Pulmonary artery endothelial cell (primary cell): ENCODE results near the gene BAG5. TPM values are rescaled to one million over a fixed set of nuclear protein-coding genes. Genes with fewer than 3 reads are reported as not detected.
"Not testable (repeated sequence)": the region's sequence is repeated elsewhere in the genome, so short reads cannot be mapped to it uniquely, and the experiment has no call there.

Experiments
- DNase-seq: peaks from one replicate; pipeline ENCODE4 v3.0.0-alpha.2; 2011; ENCODE audit warnings: low read depth, low spot score
- total RNA-seq: library from RNA; depleted of rRNA; stranded (reverse); fragments of >200 nt; gene quantifications from 2 replicates; pipeline ENCODE4 v1.2.3, GENCODE V29; 2014

BAG5 gene
- total RNA-seq, 1 donor from 2014 or later = 38.4 TPM

GRCh38 chr14:103534576-103535061 is 27.8 kb downstream of the BAG5 start:
- DNase-seq = no peak

DNA sequence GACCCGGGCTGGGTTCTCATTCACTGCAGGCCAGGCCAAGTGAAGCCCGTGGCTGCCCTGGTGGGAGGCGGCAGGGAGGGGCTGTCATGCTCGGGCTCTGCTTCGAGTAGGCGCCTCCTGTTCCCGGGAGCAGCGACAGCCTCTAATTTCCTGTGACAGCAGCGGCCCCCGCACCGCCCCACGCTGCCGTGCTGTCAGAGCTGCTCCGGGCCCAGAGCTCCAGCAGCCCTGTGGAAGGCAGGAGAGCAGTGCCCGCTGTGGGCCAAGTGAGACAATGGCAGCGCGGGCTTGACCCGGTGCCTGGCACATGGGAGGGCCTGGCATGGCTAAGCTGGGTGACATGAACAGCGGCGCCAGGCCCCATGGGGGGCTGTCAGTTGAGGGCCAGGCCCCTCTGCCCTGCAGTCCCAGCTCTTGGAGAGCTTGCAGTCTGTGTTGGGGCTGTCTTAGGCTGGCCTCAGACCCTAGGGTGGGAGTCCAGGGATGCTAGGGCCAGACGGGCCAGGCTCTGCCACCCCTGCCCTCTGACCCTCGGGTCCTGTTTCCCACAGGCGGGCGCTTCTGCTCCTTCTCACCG is 28.4 kb downstream of the BAG5 start:
- DNase-seq = no peak

- DNase-seq = no peak
These were observed 29.1 kb downstream of the BAG5 start for GRCh38 chr14:103533137-103533998.

DNA sequence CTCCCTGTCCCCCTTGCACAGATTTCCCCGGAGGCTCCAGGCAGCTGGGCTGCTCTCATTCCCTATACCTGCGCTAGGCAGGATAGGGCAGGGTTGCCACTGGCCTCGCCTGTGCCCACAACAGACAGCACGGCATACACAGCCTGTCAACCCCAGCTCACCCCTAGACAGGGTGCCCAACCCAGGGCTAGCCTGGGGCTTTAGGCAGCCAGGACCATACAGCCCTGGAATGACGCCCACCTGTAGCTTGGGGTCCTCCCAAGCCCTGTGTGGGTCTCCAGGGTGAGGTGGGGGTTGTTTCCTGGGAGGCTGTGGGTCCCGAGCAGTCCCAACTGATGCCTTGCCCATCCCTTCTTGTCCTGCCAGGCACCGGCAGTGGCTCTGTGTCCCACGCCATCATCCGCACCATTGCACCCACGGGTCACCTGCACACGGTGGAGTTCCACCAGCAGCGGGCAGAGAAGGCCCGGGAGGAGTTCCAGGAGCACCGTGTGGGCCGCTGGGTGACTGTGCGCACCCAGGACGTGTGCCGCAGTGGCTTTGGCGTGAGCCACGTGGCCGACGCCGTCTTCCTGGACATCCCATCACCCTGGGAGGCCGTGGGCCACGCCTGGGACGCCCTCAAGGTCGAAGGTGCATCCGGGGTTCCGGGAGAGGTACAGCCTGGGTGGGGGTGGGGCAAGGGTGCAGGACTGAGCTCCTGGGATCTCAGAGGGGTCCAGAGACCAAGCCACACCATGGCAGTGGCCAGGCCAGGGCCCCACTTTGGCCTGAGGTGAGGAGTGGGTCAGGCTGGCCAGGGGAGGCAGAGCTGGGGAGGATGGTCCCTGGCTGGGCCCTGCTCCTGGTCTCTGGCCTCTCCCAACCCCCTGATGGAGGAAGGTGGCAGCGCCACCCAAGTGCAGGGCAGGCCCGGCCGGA is 30.0 kb downstream of the BAG5 start:
- DNase-seq = no peak

DNA sequence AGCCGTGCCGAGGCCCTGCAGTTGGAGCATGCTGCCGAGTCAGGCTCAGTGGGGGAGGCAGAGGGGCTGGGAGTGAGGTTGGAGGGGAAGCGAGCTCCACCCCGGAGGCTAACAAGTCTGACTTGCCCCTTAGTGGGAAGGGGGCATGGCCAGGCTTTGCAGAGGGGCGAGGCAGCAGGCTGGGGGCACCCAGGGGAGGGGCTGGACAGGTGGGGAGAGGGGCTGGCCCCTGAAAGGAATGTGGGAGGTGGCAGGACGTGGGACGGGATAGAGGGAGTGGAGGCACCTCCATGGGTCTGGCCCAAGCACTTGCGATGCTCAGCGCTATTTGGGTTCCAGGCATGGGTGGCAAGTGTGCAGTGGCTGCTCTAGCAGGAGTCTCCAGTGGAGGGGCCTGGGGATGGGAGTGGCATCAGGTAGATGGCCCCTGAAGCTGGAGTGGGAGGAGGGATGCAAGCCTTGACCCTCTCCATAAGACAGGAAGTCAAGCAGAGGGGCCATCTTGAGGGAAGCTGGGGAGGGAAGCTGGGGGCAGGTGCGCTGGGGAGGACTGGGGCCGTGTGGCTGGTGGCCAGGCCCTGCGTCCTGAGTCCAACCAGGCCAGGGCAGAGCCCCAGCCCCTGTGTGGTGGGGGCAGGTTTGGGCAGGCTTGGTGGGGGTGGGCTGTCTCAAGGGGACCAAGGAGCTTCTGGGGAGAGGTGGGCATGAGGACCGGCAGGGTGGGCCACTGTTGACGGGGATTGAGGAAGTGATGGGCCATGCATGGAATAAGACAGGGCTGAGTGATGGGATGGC is 30.8 kb downstream of the BAG5 start:
- DNase-seq = no peak

- no peak for DNase-seq
These were observed 31.6 kb downstream of the BAG5 start for GRCh38 chr14:103530831-103531230.

DNA sequence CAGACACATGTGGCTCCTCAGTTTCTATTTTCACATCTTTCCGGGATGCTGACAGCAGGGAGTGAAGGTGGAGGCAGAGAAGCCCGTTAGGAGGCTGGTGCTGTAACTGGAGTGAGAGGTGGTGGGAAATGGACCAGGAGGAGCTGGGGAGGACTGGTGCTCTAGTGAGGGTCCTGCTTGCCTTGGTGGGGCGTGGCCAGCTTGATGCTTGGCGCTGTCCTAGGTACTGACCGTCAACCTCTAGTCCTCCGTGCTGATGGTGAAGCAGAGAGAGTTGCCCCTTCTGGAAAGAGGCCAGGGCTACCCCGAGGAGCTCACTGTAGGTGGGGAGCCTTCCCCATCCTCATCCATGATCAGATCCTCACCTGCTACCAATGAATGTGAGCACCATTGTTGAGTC is 32.1 kb downstream of the BAG5 start:
- no peak for DNase-seq

DNA sequence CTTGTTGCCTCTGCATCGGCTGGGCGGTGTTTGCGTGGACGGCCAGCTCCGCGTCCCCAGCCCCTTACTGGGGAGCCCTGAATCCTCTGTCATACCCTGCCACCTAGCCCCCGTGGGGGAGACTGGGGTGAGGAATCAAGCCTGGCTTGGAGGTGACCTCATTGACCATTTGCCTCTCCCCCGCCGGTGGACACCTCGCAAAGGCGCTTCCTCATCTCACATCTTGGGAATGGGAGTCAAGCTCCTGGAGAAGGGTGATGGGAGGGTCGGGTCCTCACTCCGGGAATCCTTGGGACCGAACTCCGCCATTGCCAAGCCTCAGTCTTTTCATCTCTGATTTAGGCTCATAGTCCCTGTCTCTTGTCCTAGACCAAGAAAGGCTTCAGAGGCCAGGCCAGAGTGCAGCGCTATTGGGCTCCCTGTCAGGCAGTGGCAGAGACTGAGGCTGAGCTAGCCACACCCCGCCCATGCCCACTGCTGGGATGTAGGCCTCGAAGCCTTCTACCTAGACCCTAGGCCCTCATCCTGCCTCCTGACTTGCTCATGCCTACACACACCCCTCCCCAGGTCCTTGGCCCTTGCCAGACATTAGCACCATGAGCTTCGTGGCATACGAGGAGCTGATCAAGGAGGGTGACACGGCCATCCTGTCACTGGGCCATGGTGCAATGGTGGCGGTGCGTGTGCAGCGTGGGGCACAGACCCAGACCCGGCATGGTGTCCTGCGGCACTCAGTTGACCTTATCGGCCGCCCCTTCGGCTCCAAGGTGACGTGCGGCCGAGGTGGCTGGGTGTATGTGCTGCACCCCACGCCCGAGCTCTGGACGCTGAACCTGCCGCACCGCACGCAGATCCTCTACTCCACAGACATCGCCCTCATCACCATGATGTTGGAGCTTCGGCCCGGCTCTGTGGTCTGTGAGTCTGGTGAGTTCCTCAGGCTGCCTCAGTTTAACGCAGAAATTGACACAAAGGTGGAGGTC is 32.8 kb downstream of the BAG5 start:
- DNase-seq = no peak

DNA sequence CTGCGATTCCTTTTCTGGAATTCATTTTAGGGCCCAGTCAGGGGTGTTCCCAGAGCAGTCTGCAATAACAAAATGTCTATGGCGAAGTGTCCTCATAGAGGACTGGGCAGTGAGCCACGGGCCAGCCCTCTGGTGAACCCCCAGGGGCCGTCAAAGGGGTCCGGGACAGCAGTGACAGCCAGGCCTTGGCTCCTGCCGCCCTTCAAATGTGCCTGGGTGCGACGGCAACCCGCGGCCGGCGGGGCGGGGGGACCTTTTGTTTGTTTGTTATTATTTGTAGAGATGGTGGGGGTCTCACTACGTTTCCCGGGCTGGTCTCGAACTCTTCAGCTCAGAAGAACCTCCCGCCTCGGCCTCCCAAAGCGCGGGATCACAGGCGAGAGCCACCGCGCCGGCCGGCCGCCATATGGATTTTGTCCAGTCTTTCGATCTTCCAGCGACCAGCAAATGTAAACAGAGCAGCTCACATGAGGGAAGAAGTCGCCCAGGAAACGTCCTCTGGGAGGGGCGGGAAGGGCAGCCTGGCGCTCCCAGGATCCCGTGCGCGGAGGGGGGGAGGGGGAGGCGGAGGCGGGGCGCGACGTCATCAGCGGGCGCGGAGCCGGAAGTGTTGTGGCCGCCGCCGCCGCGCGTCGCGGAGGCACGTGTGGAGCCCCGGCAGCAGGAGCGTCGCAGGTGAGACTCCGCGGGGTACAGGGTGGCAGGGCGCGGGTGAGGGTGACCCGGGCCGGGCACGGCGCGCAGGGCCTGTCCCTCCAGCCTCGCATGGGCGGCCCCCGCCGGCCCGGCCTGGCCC is 33.7 kb downstream of the BAG5 start, which contains the start of gene TRMT61A:
Gene TRMT61A (plus strand): TSS at position 610 of the 796 bp plus-strand sequence. CDS start 783 bp downstream, outside the sequence.
- no peak for DNase-seq

- DNase-seq = no peak
These were observed 34.3 kb downstream of the BAG5 start for GRCh38 chr14:103528146-103528586.

DNA sequence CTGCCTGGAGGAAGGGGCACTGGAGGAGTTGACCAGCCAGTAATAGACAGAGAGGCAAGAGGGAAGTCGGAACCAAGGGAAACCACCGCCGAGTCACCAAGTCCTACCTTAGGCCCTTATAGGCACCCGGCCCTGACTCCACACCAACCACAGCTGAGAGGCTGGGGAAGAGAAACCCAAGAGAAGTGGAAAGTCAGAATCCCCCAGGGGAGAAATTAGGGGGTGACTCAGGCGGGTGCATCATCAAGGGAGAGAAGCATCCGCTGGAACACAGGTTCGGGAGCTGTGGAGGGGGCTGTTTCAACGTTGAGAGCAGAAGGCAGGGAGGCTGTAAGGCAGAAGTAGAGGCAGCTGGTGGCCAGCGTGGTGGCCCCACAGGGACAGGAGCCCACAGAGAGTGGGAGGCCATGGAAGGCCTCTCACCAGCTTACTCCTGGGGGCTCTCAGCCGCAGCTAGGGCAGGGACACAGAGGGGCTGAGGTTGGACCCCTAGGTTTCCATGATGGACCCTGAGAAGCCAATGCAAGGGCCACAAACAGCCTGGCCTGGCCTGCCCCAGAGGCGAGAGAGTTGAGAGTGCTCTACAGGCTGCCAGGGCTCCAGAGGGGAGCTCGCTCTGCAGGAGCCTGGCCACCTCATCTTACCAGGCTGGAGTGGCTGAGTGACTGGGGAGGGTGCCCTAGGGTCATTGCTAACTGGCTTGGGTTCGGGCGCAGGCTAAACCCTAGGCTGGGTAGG is 34.9 kb downstream of the BAG5 start:
- no peak for DNase-seq

GRCh38 chr14:103526914-103527248 is 35.6 kb downstream of the BAG5 start:
- no peak for DNase-seq

GRCh38 chr14:103526247-103526913 is 36.1 kb downstream of the BAG5 start:
- no peak for DNase-seq

DNA sequence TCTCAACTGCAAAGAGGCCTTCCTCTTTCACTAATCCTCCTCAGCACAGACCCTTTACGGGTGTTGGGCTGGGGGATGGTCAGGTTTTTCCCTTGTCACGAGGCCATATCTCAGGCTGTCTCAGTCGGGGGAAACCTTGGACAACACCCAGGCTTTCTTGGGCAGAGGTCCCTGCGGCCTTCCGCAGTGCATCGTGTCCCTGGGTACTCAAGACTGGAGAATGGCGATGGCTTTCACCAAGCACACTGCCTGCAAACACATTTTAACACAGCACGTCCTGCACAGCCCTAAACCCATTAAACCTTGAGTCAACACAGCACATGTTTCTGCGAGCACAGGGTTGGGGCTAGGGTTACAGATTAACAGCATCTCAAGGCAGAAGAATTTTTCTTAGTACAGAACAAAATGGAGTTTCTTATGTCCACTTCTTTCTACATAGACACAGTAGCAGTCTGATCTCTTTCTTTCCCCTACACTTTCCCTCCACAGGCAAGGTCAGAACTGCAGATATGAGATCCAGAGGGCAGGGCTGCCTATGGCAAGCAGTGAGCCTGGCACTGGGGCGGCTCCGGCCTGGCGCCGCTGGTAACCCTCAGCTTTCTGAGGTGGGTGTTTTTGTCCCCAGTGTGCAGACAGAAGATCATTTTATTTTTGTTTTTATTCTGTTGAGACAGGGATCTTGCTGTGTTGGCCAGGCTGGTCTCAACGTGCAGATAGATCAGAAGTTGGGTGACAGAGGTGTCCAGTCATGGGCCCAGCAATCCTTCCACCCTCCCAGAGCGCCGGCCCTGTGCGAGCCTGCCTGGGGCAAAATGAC is 36.8 kb downstream of the BAG5 start:
- DNase-seq = not testable (repeated sequence)

DNA sequence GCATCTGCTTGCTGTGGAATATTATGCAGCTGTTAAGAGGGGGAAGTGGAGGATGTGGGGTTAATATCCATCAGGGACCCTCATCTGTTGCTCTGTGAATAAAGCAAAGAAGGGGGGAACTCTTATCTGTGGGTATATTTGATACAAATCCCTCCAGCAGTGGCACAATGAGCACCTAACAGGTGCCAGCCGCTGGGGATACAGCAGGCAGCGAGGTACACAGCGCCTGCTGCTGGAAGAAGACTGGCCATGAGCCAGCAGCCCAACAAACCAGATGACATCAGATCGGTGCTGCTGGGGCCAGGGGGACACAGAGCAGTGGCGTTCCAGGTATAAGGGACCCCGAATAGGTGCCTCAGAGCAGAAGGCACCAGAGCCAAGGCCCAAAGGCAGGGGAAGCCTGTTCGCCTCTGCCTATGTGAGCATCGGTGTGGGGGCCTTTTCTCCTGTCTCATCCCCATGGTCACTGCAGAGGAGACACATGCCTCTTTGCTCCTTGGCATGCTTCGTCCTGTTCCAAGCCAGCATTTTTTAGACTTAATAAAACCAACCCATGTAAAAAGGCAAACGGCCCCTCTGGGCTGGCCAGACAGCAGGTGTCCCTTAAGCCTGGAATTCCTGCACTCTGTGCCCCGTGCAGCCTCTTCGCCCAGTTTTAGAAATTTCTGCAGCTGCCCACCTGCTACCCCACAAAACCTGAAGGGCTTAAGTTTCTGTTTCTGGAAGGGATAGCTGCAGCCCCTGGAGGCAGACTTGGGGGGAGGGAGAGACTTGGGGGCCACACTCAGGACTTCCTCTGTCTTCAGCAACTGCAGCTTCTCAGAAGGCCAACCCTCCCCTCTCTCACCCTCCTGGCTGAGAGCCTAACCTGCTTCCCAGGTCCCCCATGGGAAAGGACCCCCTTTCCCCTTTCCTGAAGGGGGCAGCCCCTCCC is 38.2 kb downstream of the BAG5 start:
- DNase-seq = no peak

- DNase-seq = no peak
These were observed 38.9 kb downstream of the BAG5 start for GRCh38 chr14:103523575-103523954.
